HEK293 (cell line): ENCODE measurements around the gene RO60.
A peak's percentile ranks its signal among the peaks of the same experiment; 100 is the strongest.

Source experiments
- CTCF ChIA-PET: fragments of 350-600 bp; formaldehyde crosslinking; extraction: SDS; loops from one replicate; lab custom pipeline; 2021; ENCODE audit warnings: antibody characterized with exemption; lab: Yijun Ruan, JAX
- POLR2A ChIA-PET: fragments of 300-600 bp; formaldehyde crosslinking; extraction: SDS; loops from one replicate; lab custom pipeline; 2020; ENCODE audit warnings: antibody characterized with exemption, inconsistent platforms; lab: Yijun Ruan, JAX
- H3K27ac ChIP-seq: fragments of 200-500 bp; sonication (Bioruptor generic); 2 replicates; pipeline ENCODE4 v1.5.1; 2014; ENCODE audit warnings: low read depth, low read length, control low read depth, inconsistent platforms; ENCODE audit errors: extremely low read depth
- H3K36me3 ChIP-seq, 2 experiments: fragments of 200-500 bp in 1 of 2; sonication (Bioruptor generic) in 1 of 2; 1 replicate in 1 of 2; 2 replicates in 1 of 2; pipeline ENCODE4 v1.5.1; 2014 to 2017; ENCODE audit warnings: inconsistent platforms in 2 of 2, low read length in 2 of 2; ENCODE audit not compliant: control insufficient read depth in 2 of 2, insufficient read depth in 1 of 2
- H3K4me1 ChIP-seq: fragments of 200-500 bp; sonication (Bioruptor generic); 2 replicates; pipeline ENCODE4 v1.5.1; 2014; ENCODE audit warnings: mild to moderate bottlenecking, low read length, inconsistent platforms; ENCODE audit not compliant: control insufficient read depth, insufficient read depth
- H3K4me3 ChIP-seq: 2 replicates; pipeline ENCODE4 v1.5.1; 2011; ENCODE audit warnings: low read depth, mild to moderate bottlenecking, control low read depth, low read length, moderate library complexity
- H3K9me3 ChIP-seq: fragments of 200-500 bp; sonication (Bioruptor generic); 2 replicates; pipeline ENCODE4 v1.5.1; 2014; ENCODE audit warnings: low read depth, low read length, inconsistent platforms; ENCODE audit not compliant: control insufficient read depth, insufficient read depth
- CTCF ChIP-seq: fragments of 450-650 bp; formaldehyde crosslinking; IDR thresholded peaks from 2 replicates; pipeline ENCODE4 v1.5.1; 2016; ENCODE audit warnings: missing biosample characterization, missing genetic modification characterization
- GFI1B ChIP-seq: fragments of 450-650 bp; formaldehyde crosslinking; IDR thresholded peaks from 2 replicates; pipeline ENCODE4 v1.5.1; 2016; ENCODE audit warnings: missing biosample characterization, missing genetic modification characterization
- IKZF3 ChIP-seq: fragments of 450-650 bp; IDR thresholded peaks from 2 replicates; pipeline ENCODE4 v1.5.0; 2018; ENCODE audit warnings: missing biosample characterization, mild to moderate bottlenecking, missing genetic modification characterization, moderate library complexity
- ZBTB11 ChIP-seq: fragments of 450-650 bp; formaldehyde crosslinking; conservative IDR thresholded peaks from 2 replicates; pipeline ENCODE4 v1.5.1; 2016; ENCODE audit warnings: low read depth, missing biosample characterization, missing genetic modification characterization
- ZBTB17 ChIP-seq: fragments of 450-650 bp; formaldehyde crosslinking; IDR thresholded peaks from 2 replicates; pipeline ENCODE4 v1.5.1; 2016; ENCODE audit warnings: missing biosample characterization, missing genetic modification characterization
- ZBTB7A ChIP-seq: fragments of 450-650 bp; formaldehyde crosslinking; IDR thresholded peaks from 2 replicates; pipeline ENCODE4 v1.5.1; 2016; ENCODE audit warnings: low read depth, missing biosample characterization, missing genetic modification characterization
- ZNF112 ChIP-seq: fragments of 450-650 bp; formaldehyde crosslinking; IDR thresholded peaks from 2 replicates; pipeline ENCODE4 v1.5.0; 2017; ENCODE audit warnings: missing biosample characterization, missing genetic modification characterization
- ZNF114 ChIP-seq: fragments of 450-650 bp; formaldehyde crosslinking; IDR thresholded peaks from 2 replicates; pipeline ENCODE4 v1.5.0; 2017; ENCODE audit warnings: missing biosample characterization, missing genetic modification characterization
- ZNF16 ChIP-seq: fragments of 450-650 bp; formaldehyde crosslinking; IDR thresholded peaks from 2 replicates; pipeline ENCODE4 v1.5.1; 2016; ENCODE audit warnings: low read depth, missing biosample characterization, missing genetic modification characterization
- ZNF174 ChIP-seq: fragments of 450-650 bp; formaldehyde crosslinking; IDR thresholded peaks from 2 replicates; pipeline ENCODE4 v1.5.0; 2017; ENCODE audit warnings: missing biosample characterization, mild to moderate bottlenecking, missing genetic modification characterization
- ZNF175 ChIP-seq: fragments of 450-650 bp; formaldehyde crosslinking; IDR thresholded peaks from 2 replicates; pipeline ENCODE4 v1.5.1; 2016; ENCODE audit warnings: missing biosample characterization, missing genetic modification characterization
- ZNF211 ChIP-seq: fragments of 450-650 bp; formaldehyde crosslinking; IDR thresholded peaks from 2 replicates; pipeline ENCODE4 v1.5.1; 2016; ENCODE audit warnings: low read depth, missing biosample characterization, missing genetic modification characterization
- ZNF223 ChIP-seq: fragments of 450-650 bp; formaldehyde crosslinking; IDR thresholded peaks from 2 replicates; pipeline ENCODE4 v1.5.1; 2016; ENCODE audit warnings: missing biosample characterization, missing genetic modification characterization
- ZNF24 ChIP-seq: fragments of 450-650 bp; formaldehyde crosslinking; IDR thresholded peaks from 2 replicates; pipeline ENCODE4 v1.5.1; 2016; ENCODE audit warnings: missing biosample characterization, missing genetic modification characterization
- ZNF26 ChIP-seq: fragments of 450-650 bp; formaldehyde crosslinking; IDR thresholded peaks from 2 replicates; pipeline ENCODE4 v1.5.1; 2016; ENCODE audit warnings: missing biosample characterization, missing genetic modification characterization
- ZNF362 ChIP-seq: fragments of 450-650 bp; formaldehyde crosslinking; IDR thresholded peaks from 2 replicates; pipeline ENCODE4 v1.5.1; 2016; ENCODE audit warnings: missing biosample characterization, missing genetic modification characterization
- ZNF37A ChIP-seq: fragments of 450-650 bp; IDR thresholded peaks from 2 replicates; pipeline ENCODE4 v1.5.1; 2018; ENCODE audit warnings: missing biosample characterization, missing genetic modification characterization
- ZNF426 ChIP-seq: fragments of 450-650 bp; formaldehyde crosslinking; IDR thresholded peaks from 2 replicates; pipeline ENCODE4 v1.5.1; 2017; ENCODE audit warnings: missing biosample characterization, missing genetic modification characterization, mild to moderate bottlenecking, inconsistent platforms, moderate library complexity
- ZNF560 ChIP-seq: fragments of 450-650 bp; formaldehyde crosslinking; IDR thresholded peaks from 2 replicates; pipeline ENCODE4 v1.5.1; 2017; ENCODE audit warnings: missing biosample characterization, missing genetic modification characterization, borderline replicate concordance
- ZNF623 ChIP-seq: fragments of 450-650 bp; formaldehyde crosslinking; IDR thresholded peaks from 2 replicates; pipeline ENCODE4 v1.5.1; 2016; ENCODE audit warnings: missing biosample characterization, missing genetic modification characterization
- ZNF654 ChIP-seq: fragments of 450-650 bp; formaldehyde crosslinking; IDR thresholded peaks from 2 replicates; pipeline ENCODE4 v1.5.1; 2016; ENCODE audit warnings: low read depth, missing biosample characterization, missing genetic modification characterization
- ZNF660 ChIP-seq: fragments of 450-650 bp; IDR thresholded peaks from 2 replicates; pipeline ENCODE4 v1.5.1; 2018; ENCODE audit warnings: missing biosample characterization, mild to moderate bottlenecking, missing genetic modification characterization
- ZNF701 ChIP-seq: fragments of 450-650 bp; formaldehyde crosslinking; IDR thresholded peaks from 2 replicates; pipeline ENCODE4 v1.5.1; 2016; ENCODE audit warnings: missing biosample characterization, missing genetic modification characterization
- ZNF768 ChIP-seq: fragments of 450-650 bp; formaldehyde crosslinking; IDR thresholded peaks from 2 replicates; pipeline ENCODE4 v1.5.1; 2018; ENCODE audit warnings: missing biosample characterization, mild to moderate bottlenecking, missing genetic modification characterization
- ZSCAN30 ChIP-seq: fragments of 450-650 bp; IDR thresholded peaks from 2 replicates; pipeline ENCODE4 v1.5.1; 2018; ENCODE audit warnings: missing biosample characterization, mild to moderate bottlenecking, missing genetic modification characterization, moderate library complexity

The RO60 gene

GRCh38 chr1:193066606-193067005, 7.2 kb downstream of the RO60 start (continued):
- TF ChIP-seq ZNF174 (tag by site-specific recombination), result no peak
- no peak for TF ChIP-seq ZNF112 (tag by site-specific recombination)
- TF ChIP-seq ZNF211 (tag by site-specific recombination), result no peak
- no peak for TF ChIP-seq ZNF16 (tag by site-specific recombination)
- TF ChIP-seq ZNF623, result no peak
- TF ChIP-seq ZNF768 (tag by site-specific recombination), result no peak
- TF ChIP-seq ZNF175, result no peak
- no peak for TF ChIP-seq ZNF37A

- Histone ChIP-seq H3K36me3 (peaks cover 0 to 12% of the 10 kb centered on the region in 2 experiments; a peak in 1 of 3 replicates), H3K4me3 (no peak overlapping the region), H3K27ac (no peak overlapping the region), H3K4me1 (peaks cover 9% of the 10 kb centered on the region), H3K9me3 (no peaks in the 10 kb centered on the region)
- ChIA-PET CTCF (interaction anchor here (0.7 kb wide), 1 partner anchor 53 kb away, joined by 3 read pairs; no protein-coding TSS in a partner anchor), POLR2A (no interaction called here)
- TF ChIP-seq ZNF24 (tag by site-specific recombination), result no peak
- TF ChIP-seq ZNF560 (tag by site-specific recombination), result no peak
- no peak for TF ChIP-seq ZSCAN30 (tag by site-specific recombination)
- TF ChIP-seq ZNF26 (tag by site-specific recombination), result no peak
- no peak for TF ChIP-seq ZNF223 (tag by site-specific recombination)
- no peak for TF ChIP-seq ZBTB7A (tag by site-specific recombination)
- no peak for TF ChIP-seq ZNF660 (tag by site-specific recombination)
- TF ChIP-seq ZNF701 (tag by site-specific recombination), result no peak
- no peak for TF ChIP-seq ZNF211 (tag by site-specific recombination)
- TF ChIP-seq ZNF174 (tag by site-specific recombination), result no peak
- no peak for TF ChIP-seq ZNF426 (tag by site-specific recombination)
- no peak for TF ChIP-seq ZNF114 (tag by site-specific recombination)
Observed at GRCh38 chr1:193068013-193068412, 8.6 kb downstream of the RO60 start.

- CTCF ChIA-PET, result interaction anchor here (0.6 to 1.9 kb wide), 8 partner anchors 12 to 511 kb away, joined by 3 to 6 read pairs (median 4); no protein-coding TSS in a partner anchor
- POLR2A ChIA-PET, result interaction anchor here (0.6 to 2.2 kb wide), 2 partner anchors 21 to 35 kb away, joined by 3 to 9 read pairs; partner anchors contain the start of gene GLRX2
- H3K4me1 ChIP-seq, result peaks cover 9% of the 10 kb centered on the region
- peak; percentile 83 for TF ChIP-seq IKZF3 (tag by site-specific recombination)
- 0 out of 2 replicates have a peak, but pooled peaks have one; percentile 17 for TF ChIP-seq ZNF654 (tag by site-specific recombination)
- no peak for TF ChIP-seq ZNF701 (tag by site-specific recombination)
- peak; percentile 51; the same call in 1 of the 2 replicates for TF ChIP-seq ZNF362 (tag by site-specific recombination)
- TF ChIP-seq ZBTB17 (tag by site-specific recombination), result peak; percentile 31; the same call in 1 of the 2 replicates
- TF ChIP-seq GFI1B, result no peak
- TF ChIP-seq ZBTB11, result peak; percentile 78
- peak; percentile 62 for TF ChIP-seq CTCF (tag by site-specific recombination)
Observed at GRCh38 chr1:193069748-193070385, 10.5 kb downstream of the RO60 start.

More at GRCh38 chr1:193069748-193070385, 10.5 kb downstream of the RO60 start:
- H3K36me3 ChIP-seq, result peaks cover 0 to 17% of the 10 kb centered on the region in 2 experiments; a peak in 1 of 3 replicates
- H3K4me3 ChIP-seq, result no peak overlapping the region
- no peaks in the 10 kb centered on the region for H3K9me3 ChIP-seq
- H3K27ac ChIP-seq, result no peak overlapping the region
